ENCODE results near the gene GRB7.

GRCh38 chr17:39701784-39702422, 35.8 kb upstream of the GRB7 start:
- TF ChIP-seq CTCF (IDR thresholded peaks at IDR 0.05), result no peak
- no peak for TF ChIP-seq POLR2A (IDR thresholded peaks at IDR 0.05)
